Ovary (tissue), 3 donors: ENCODE data around the gene H2BK1.

ENCODE experiments used
- CTCF ChIP-seq, 3 donors: fragments of 450-650 bp in 2 of 3; fragments of 200-600 bp in 1 of 3; IDR thresholded peaks; one replicate each; pipeline versions ENCODE4 v1.5.1 to v1.8.0; 2016 to 2022; ENCODE audit warnings: antibody characterized with exemption in 3 of 3, mild to moderate bottlenecking in 1 of 3
- EP300 ChIP-seq: sonication (generic); formaldehyde crosslinking; IDR thresholded peaks from one replicate; pipeline ENCODE4 v1.6.1; 2017; ENCODE audit warnings: antibody characterized with exemption
- POLR2A ChIP-seq: fragments of 450-650 bp; IDR thresholded peaks from one replicate; pipeline ENCODE4 v1.6.1; 2017; ENCODE audit warnings: antibody characterized with exemption, mild to moderate bottlenecking, moderate library complexity
- donor health status: DM: no; HTN: no; CAD: no.

GRCh38 chr7:151192002-151192539 is 18.2 kb downstream of the H2BK1 start:
- no peak for TF ChIP-seq POLR2A
- TF ChIP-seq EP300, result no peak
- no peak for TF ChIP-seq CTCF (IDR thresholded peaks at IDR 0.05)
